Hippocampal formation (tissue), 2 donors: Measurements from ENCODE around the gene ETS1.

Experiments
- DNase-seq, 2 donors: peaks; one replicate each; lab custom pipeline; 2025; lab: John Stamatoyannopoulos, UW

The ETS1 gene

DNA sequence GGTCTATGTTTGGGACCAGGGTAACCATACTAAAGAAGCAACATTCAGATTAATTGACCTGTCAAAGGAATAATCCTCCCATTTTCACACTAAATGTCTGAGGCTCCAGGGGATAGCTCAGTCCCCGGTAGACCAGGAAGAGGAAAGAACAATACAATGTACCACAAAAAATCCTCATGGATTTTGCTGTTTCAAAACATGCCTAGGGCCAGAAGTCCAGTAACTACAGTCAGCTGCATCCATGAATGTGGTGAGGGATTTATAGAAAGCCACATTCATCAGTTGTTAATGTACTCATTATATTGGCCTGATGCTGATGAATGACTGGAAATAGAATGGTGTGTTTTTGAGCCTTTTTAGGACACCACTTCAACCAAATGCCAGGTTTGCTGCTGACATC, 6.9 kb upstream of the ETS1 start:
- no peak for DNase-seq

DNA sequence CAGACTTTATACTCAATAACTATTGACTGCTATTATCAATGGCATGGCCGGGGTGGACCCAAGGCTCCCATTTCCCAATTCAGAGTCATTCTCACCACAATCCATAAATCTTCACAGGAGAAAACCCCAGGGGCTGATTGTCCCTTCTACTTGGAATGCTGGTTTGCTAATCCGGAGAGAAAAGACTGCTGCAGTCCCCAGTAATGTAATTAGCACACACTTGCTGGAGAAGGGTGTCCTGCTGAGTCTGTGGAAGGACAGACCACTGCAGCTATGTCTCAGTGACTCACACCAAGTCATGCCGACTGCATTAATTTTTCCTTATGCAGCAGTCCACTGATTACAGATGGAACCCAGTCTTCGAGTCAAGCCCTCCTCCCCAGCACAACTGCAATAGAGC, 5.9 kb upstream of the ETS1 start:
- no peak for DNase-seq

DNA sequence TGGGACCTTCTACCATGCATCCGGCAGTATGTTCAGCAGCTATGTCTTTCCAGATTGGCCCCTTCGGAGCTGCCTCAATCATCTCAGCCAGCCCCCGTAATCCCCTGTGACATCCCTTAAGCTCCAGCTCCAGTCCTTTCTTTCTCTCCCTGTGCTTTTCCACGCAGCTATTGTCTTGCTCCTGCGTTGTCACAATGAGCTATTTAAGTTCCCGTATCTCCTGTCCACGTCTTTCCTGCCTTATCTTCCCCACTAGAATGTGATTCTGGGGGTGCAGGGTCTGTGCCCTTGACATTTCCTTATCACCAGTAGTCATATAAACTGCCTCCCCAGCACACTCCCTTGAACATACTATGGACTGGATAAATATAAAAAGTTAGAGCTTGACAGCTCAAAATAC, 5.1 kb upstream of the ETS1 start:
- DNase-seq, result no peak

DNA sequence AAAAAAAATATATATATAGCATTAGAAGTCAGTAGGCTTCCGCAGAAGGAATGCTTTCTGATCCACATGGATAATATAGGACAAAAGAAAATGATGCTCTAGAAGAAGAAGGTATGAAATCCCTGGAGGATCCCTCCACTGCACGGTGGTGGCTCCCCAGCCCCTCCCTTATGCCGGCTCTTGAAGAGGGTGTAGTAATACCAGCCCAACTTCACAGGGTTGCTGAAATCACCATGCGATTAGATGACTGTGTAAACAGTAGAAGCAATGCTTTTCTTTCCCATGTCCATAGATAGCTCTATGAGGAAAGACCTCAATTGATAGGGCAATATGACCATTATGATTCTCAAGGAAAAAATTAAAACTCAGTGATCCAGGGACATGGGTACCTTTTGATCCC, 3.2 kb upstream of the ETS1 start:
- DNase-seq, result no peak

DNA sequence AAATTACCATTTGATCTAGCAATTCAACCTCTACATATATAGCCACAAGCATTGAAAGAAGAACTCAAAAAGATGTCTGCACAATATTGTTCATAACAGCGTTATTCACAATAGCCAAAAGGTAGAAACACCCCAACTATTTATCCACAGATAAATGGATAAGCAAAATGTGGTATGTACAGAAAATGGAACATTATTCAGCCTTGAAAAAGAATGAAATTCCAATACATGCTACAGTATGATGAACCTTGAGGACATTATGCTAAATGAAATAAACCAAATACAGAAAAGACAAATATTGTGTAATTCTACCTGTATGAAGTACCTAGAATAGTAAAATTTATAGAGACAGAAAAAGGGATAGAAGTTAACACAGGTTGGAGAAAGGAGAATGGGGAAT, 2.6 kb upstream of the ETS1 start:
- no peak for DNase-seq

DNA sequence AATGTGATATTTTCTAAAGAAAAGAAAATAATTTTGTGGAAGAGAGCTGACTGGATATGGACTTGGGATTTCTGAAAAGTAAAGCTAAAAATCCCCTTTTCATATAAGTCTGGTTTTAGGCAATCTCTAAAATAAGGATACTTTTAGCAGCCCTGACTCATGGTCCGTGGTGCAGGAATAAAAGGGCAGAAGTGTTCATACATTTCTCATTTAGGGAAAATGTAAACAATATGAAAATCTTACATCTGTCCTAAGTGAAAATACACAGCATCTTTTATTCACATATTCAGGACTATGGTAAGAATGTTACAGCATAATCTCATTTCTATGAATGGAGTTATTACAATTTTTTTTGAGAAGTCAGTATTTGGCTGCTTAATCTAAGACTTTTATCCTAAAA, 735 bp upstream of the ETS1 start:
- DNase-seq, result no peak

DNA sequence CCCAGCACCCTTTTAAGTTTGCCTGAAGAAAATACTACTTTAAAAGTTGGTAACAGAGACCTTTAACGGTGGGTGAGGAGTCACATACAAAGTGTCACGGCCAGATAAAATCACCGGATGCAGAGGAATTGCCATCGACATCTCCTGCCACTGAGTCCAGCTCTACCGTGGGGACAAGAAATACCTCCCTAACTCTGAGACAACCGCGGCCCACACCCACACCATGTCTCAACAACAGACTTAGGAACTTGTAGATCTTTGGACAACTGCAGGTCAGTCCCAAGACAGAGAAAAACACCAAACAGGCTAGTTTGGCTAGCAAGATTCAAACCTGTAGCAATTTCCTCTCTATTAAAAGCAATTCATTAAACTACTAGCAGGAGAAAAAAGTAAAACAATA, 669 bp downstream of the ETS1 start:
- DNase-seq, result no peak

DNA sequence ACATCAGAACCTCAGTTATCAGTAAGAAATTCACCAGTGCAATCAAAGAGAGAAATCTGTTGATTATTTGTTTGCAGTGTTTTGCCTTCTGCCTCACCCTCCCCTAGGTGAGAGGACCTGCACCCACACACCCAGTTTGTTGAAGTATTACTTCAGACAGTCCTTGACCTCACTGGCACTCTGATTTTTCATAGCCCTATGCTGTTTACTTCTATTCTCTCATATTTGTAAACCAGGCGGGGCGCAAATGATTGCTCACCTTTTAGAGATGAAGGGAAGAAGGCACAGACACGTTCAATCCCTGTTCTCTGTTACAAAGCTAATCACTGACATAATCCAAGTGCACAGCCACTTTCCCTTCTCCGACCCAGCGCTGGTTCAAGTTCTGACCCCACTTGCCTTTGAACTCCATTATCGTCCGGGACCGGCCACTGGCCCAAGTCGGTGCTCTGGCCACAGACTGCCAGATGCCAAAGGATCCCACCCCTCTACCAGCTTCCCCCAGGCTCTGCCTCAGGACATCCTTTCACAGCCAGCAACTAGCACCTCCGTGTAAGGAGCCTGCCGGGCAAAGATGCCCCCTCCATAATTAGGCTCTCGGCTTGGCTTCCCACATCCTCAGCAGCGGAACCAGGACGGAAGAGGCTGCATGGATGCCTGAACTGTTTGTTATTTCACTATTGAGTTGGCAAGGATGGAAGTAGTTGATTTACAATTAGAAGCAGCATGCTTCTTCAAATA, 1.7 kb downstream of the ETS1 start:
- DNase-seq, result no peak

DNA sequence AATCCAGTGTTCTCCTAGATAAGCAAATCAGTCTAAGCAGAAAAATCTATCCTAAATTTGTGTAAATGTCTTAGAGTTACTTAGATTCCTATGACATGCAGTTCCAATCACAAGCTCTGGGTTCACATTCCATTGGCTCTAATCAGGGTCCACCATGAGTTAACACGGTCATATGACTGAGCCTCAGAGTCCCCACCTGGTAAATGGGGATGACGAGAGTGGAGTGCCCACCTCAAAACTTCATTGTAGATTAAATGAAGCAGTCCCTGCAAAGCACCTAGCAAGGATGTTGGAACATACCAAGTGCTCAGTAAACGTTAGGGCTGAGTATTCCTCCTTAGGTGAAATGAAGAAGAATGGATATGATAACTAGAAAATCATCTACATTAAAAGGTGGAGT, 3.1 kb downstream of the ETS1 start:
- no peak for DNase-seq

DNA sequence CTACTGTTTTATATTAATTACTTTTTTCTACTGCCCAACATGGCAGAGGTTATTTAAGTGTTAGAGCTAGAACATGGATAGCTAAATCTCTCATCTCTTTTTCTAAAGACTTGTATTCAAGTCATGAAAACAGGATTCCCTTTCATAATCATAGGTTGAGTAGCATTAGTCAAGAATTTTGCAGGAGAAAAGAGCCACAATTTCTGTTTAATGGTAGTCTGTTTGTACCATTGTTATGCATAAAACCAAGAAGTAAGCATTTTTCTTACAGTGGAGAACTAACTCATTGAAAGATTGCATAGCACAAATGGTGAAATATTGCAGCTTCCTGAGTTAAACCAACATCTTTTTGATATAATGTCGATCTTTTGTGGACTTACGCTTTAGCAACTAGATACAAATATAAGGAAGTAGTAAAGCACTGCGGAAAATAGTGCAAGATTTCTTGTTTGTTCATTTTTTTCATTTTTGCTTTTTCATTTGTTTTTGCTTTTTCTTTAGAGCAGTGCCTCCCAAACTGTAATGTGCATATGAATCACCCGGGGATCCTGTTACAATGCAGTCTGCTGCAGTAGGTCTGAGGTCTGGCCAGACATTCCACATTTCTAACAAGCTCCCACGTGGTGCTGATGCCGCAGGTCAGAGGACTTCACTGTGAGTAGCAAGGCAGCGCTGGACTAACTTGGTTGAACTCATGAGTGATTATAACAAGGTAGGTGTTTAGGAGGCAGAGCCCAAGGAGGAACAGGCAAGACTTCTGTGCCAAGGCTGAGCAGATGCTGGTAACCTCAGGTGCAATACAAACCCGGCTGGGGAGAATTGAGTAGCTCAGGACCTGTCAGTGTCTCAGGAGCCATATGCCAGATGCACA, 4.6 kb downstream of the ETS1 start:
- no peak for DNase-seq

DNA sequence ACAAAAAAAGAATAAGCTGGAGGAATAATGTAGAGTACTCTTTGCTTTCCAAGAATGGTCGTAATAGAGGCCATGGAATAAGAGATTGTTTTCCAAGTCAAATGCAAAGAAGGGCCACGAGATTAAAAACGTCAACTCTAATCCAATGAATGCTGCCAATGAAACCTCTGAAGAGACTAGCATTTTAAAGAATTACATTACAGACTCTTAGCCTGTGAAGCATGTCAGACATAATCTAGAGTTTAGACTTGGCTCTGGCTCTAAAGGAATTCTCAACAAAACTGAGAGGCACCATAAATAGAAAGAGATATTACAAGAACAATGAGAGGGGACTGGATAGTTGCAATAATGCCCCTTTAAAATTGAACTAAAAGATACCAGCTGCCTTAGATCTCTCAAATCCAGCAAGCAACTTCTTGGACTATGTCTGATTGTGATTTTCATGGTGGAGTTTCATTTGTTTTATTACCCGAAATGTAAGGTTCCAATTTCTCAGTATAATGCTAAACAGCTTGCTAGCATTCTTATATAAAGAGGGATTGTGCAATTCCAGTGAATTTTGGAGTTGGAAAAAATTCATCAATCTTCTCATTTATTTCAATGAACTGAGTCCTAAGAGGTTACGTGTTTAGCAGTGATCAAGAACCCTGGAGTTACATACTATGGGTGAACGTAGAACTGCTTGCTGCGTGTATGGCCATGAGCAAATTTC, 5.6 kb downstream of the ETS1 start:
- DNase-seq, result no peak

DNA sequence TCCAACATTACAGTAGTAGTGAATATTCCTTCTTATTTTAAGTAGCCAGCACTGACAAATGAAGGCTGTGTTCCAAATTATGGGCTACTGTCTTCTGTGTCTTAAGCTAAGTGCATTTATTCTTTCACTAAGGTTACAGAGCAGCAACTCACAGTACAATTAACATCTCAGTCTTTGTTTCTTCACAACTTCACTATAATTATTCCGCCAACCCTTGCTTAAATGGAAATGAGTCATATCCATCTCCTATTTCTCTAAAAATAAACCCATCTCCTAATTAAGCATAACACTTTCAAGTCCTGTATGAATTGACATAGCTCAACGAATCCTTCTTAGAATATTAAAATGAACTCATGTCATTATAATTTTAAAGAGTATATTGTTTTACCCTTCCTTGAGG, 6.7 kb downstream of the ETS1 start:
- no peak for DNase-seq

DNA sequence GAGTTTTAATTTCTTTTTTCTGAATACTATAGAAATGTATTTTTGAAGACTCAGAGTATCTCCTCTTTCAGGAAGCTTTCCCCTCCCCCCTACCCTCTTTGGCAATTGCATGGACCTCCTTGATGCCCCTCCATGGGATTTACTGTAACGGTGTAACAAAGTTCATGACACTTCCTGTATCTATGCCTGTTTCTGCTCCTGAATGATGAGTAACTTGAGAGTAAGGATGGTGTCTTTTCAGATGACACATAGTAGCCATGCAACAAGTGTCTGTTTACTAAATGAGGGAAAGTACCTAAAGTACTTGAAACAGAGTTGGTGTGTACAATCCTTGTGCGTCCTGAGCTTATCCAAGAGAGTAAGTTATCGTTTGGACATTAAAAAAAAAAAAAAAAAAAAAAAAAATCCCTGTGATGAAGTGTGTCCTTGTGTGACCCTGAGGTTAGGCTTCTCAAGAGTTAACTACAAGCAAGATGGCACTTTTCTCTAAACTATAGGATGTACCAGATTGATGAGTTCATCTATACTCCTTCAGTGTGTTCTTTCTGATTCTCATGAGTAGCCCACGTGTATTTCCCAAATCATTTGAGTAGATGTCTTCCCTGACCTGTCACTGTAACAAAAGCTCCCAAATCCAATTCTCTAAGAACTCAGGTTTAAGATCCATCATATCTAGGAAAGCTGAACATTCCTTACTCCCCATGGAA, 7.4 kb downstream of the ETS1 start:
- no peak for DNase-seq

DNA sequence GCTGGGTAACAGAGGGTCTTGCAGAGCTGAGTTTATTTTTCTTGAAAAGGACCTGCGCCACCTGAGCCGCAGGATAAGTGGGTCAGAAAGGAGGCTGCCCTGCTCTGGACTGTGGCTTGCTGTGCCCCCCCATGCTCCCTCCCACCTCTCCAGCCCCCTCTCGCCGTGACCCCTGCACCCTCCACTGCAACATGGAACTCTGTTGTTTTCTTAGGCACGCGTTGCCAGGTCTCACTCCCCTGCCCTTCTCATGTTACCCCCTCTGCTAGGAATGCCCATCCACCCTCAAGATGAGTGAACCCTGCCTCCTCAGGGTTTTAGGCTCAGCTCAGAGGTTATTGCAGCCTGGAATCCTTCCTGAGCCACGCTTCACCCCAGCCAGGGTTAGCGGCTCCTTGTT, 10.8 kb downstream of the ETS1 start:
- DNase-seq, result no peak

DNA sequence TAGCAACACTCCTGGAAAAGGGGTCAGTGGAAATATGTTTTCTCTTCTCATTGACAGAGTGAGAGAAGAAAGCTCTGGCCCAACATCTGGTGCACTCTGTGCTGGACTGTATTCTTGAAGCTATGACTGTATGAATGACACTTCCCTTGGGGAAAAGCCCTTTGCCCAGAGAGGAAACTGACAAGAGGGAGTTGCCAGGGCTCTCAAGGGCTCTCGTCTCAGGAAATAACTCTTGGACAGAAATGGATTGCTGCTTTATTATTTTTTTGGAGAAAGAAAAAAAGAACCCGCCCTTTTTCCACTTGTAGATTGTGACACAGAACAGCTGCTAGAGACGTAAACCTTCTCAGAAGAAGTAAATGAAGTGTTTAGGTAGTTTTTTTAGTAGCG, 11.4 kb downstream of the ETS1 start:
- DNase-seq, result no peak

DNA sequence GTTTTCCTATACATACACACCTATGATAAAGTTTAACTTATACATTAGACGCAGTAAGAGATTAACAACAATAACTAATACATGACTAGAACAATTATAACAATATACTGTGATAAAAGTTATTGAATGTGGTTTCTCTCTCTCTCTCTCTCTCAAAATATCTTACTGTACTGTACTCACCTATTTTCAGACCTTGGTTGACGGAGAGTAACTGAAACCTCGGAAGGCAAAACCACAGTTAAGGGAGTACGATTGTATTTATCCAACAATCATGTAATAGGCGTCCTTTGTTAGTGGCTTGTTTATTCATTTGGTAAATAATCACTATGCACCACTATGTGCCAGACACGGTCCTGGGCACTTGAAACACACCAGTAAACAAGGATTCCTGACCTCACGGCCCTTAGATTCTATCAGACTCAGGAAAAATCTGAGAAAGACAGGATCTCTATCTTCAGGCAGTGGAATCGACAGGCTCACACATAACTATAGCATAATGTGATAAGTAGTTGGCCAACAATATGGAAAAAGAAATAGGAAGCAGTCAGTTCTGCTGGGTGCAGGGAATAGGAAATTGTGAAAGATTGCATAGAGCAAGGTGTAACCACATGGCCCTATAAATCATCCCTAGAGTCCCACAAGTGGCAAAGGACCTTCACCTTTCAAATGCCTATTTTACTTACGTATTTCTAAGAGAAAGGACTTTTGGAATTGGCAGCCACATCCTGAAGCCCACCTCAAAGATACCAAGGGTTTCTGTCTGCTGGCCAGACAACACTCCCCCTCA, 12.0 kb downstream of the ETS1 start:
- DNase-seq, result no peak

DNA sequence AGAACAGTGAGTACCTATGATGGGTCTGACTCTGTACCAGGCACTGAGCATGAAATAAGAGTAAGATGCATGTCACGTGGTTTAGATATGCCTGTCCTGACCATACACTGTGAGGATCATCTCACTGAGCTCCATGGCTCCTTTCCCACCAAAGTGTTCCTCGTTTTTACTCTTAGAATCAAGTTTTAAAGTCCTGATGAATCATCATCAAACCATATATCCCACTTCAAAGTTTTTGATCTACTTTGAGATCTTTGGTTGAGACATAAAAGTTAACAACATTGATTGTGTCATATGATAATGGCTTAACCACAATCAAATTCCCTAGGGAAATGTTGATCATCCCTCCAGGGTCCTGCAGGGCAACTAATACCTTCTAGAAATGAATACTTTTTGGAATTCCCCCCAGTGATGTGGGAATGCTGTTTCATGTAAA, 12.8 kb downstream of the ETS1 start:
- DNase-seq, result no peak

DNA sequence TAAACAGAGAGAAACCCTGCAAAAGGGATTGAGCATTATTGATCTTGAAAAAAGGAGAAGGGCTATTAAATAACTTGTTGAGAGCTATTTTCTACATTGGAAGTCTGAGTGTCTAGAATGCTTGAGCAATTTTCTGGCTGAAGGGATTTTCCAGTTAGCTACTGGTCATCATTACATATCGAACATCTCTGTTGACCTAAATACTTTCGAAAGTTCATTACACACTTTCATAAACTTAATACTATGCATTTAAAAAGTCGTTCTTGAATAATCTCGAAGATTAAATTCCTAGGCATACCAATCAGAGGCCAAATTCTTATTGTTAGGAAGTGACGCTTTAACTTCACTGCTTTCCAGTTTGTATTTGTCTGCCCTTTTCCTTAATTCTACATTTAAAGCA, 13.7 kb downstream of the ETS1 start:
- DNase-seq, result no peak

DNA sequence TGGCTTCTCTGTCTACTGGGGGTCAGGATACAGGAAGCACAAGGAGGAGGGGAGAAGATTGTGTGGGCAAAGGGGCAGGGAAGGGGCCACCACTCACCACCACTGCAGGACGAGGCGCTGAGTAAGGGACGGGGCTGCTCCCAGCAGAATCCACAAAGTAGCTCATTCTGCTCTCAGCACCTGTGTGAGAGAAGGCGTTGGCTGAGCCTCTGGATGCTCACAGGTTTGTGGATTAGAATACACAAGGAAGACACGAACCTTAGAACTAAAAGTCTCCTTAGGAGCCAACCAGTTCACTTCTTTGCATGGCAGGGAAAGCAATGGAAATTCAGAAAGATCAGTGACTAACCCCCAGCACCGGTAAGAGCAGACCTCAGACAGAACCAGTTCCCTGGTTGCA, 14.4 kb downstream of the ETS1 start:
- no peak for DNase-seq

DNA sequence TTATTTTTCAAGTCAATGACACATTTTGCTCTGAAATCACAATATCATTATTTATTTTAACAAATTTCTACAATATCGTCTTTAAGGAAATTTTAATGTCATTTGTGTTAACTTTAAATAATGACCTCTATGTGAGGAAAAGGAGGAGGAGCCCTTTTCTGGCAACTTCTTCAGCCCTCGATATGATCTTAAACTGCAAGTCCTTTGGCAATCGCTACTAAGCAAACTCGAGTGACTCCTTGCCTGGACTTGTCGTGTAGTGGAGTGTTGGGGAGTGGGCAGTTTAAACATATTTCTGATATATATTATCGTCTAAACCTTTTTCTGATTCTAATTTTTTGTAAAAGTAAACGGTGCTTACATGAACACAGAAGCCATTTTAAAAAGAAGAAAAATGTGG, 16.7 kb downstream of the ETS1 start:
- DNase-seq, result no peak

DNA sequence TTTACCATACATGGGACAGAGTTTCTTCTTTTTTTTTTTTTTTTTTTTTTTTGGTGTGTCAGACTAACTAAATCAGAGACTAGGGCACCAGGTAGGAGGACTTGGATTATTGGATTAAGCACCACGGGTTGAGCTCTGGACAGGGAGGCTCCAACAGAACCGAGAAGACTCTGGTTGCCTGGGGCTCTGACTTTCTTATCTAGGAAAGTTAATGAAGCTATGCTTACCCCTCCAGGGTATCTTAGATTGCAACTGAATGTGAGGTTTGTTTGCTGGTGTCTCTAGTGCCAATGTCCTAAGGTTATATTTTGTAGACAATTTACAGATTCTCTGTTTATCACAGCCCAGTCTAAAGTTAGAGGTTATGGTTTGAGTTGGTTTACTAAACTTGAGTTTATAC, 18.1 kb downstream of the ETS1 start:
- no peak for DNase-seq
